Neural crest cell (in vitro differentiated cells): Measurements from ENCODE around the gene PCDH9. TPM values are rescaled to one million over a fixed set of nuclear protein-coding genes. Genes with fewer than 3 reads are reported as not detected.
A peak's percentile ranks its signal among the peaks of the same experiment; 100 is the strongest.

Experiments used
- DNase-seq: peaks from one replicate; pipeline ENCODE4 v3.0.0; 2021; ENCODE audit warnings: low read depth, mixed read lengths, low spot score
- H3K27ac Mint-ChIP-seq: one replicate; pipeline ENCODE4 v1.8.0; 2021; ENCODE audit warnings: mild to moderate bottlenecking, mixed read lengths; ENCODE audit not compliant: unreplicated experiment
- H3K27me3 Mint-ChIP-seq: 2 replicates; pipeline ENCODE4 v1.8.0; 2021; ENCODE audit warnings: low read depth, mild to moderate bottlenecking, mixed read lengths
- H3K36me3 Mint-ChIP-seq: 2 replicates; pipeline ENCODE4 v1.8.0; 2021; ENCODE audit warnings: low read depth, mild to moderate bottlenecking, mixed read lengths
- H3K4me1 Mint-ChIP-seq: 2 replicates; pipeline ENCODE4 v1.8.0; 2021; ENCODE audit warnings: mixed read lengths
- H3K4me3 Mint-ChIP-seq: one replicate; pipeline ENCODE4 v1.8.0; 2021; ENCODE audit warnings: mild to moderate bottlenecking, mixed read lengths
- H3K9me3 Mint-ChIP-seq: 2 replicates; pipeline ENCODE4 v1.8.0; 2021; ENCODE audit warnings: mixed read lengths
- total RNA-seq: library from RNA; stranded (reverse); gene quantifications from 2 replicates; pipeline ENCODE4 v1.2.1, GENCODE V29; 2021
- TF ChIP-seq, protein P1 (sequence below): fragments of 200-600 bp; sonication (generic); conservative IDR thresholded peaks from 2 replicates; pipeline ENCODE4 v1.5.0; 2021; ENCODE audit warnings: antibody characterized with exemption, mild to moderate bottlenecking

Gene PCDH9
- total RNA-seq, 1 donor from 2014 or later = 6.3 TPM

DNA sequence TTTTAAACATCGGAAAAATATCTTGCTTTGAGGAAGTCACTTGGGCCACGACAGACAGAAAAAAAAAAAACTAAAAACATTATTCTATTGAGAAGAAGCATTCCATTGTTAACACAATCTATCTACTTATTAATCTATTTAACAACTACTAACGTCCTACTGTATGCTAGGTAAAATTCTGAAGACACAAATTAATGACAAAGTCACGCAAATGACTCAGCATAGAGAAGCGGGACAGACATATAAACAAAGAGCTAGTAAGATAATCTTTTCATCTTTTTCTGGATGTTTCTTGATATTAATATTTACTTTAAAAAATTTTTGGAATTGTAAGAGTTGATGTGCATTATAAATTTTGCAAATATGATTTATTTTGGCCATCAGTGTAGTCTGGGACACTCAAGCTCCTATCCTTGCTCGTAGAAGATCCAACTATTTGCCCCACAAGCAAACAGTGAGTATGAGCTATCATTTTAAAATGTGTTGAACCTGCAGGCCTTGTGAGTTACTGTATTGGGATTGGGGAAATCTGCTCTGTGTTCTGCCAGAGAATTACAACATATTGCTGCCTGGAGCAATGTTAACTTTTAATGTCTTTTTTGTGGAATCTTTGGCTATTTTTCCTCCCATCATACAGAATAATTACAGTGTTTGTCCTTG, 109.1 kb downstream of the PCDH9 start:
- Mint-ChIP-seq H3K36me3 (no peaks in the 10 kb centered on the region), H3K27ac (no peak overlapping the region), H3K9me3 (no peaks in the 10 kb centered on the region), H3K4me3 (no peak overlapping the region), H3K4me1 (peaks cover 59% of the 10 kb centered on the region), H3K27me3 (peaks cover 24% of the 10 kb centered on the region)
- no peak for DNase-seq
- TF ChIP-seq, protein P1, sequence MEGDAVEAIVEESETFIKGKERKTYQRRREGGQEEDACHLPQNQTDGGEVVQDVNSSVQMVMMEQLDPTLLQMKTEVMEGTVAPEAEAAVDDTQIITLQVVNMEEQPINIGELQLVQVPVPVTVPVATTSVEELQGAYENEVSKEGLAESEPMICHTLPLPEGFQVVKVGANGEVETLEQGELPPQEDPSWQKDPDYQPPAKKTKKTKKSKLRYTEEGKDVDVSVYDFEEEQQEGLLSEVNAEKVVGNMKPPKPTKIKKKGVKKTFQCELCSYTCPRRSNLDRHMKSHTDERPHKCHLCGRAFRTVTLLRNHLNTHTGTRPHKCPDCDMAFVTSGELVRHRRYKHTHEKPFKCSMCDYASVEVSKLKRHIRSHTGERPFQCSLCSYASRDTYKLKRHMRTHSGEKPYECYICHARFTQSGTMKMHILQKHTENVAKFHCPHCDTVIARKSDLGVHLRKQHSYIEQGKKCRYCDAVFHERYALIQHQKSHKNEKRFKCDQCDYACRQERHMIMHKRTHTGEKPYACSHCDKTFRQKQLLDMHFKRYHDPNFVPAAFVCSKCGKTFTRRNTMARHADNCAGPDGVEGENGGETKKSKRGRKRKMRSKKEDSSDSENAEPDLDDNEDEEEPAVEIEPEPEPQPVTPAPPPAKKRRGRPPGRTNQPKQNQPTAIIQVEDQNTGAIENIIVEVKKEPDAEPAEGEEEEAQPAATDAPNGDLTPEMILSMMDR = no peak

DNA sequence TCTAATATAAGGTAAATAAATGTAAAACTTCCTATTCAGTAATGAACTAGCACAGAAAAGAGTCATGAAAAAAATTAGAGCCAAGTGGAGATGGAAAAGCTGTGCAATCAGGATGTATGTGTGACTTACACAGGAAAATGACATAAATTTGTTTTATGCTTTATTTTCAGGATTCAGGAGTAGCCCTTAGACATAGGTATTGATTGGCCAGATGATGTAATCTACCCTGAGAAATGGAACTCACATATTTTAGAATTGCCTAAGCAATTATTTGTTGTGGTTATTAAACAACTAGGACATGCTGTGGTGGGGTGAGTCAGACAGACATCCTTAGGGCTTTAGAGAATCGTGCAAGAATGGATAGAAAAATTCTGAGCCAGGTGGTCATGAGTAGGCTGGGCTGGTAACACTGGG, 110.6 kb downstream of the PCDH9 start:
- Mint-ChIP-seq H3K27me3 (peaks cover 10% of the 10 kb centered on the region), H3K4me1 (peaks cover 57% of the 10 kb centered on the region), H3K36me3 (no peaks in the 10 kb centered on the region), H3K27ac (no peak overlapping the region), H3K9me3 (no peaks in the 10 kb centered on the region), H3K4me3 (no peak overlapping the region)
- TF ChIP-seq, protein P1 = no peak
- no peak for DNase-seq

DNA sequence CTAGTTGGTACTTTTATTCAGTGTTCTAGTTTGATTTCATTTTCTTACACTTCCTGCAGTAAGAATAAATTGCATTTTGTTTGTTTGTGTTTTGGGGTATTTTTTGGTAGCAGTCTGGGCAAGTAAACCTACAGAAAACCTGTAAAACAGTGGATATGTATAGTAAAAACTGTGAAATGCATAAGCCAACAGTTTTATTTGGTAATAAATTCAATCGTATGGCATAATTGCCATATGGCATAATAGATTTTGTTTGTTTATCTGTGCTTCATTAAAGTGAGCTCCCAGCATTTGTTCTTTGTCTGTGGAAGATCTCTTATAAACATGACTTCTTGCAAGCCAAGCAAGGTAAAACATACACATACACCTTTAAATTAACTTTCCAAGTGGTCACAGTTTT, 111.9 kb downstream of the PCDH9 start:
- no peaks in the 10 kb centered on the region for H3K9me3 Mint-ChIP-seq
- peaks cover 8% of the 10 kb centered on the region for H3K27me3 Mint-ChIP-seq
- TF ChIP-seq, protein P1 = no peak
- no peak for DNase-seq
- peaks cover 55% of the 10 kb centered on the region for H3K4me1 Mint-ChIP-seq
- no peak overlapping the region for H3K4me3 Mint-ChIP-seq
- no peaks in the 10 kb centered on the region for H3K36me3 Mint-ChIP-seq
- H3K27ac Mint-ChIP-seq = peak overlapping the region; percentile 60

DNA sequence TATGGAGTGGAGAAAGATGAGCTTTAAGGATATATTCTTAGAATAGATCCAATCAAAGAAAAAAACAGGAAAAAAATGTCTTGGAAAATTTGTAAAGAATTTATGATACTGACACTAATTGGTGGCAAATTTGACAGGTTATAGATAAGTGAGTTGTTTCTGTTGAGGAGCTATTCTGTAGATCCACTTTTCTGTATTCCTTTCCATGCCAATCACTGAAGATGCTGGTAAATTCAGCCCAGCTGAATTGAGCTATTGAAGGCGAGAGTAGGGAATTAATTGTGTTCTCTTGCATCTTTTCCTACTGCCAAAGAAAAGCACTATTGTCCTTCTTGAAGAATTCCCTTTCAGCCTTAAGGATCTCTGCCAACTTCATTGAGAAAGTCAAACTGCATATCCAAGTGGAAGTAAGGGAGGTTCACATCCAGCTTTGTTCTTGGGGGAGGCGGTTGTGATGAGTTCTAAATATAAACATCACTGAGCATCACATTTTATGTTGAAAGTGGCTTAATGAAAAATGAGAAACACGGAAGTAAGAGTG, 113.1 kb downstream of the PCDH9 start:
- H3K27ac Mint-ChIP-seq = no peak overlapping the region
- no peaks in the 10 kb centered on the region for H3K36me3 Mint-ChIP-seq
- H3K4me3 Mint-ChIP-seq = peak overlapping the region; percentile 16
- TF ChIP-seq, protein P1 = no peak
- no peak for DNase-seq
- H3K27me3 Mint-ChIP-seq = peaks cover 4% of the 10 kb centered on the region
- peaks cover 55% of the 10 kb centered on the region for H3K4me1 Mint-ChIP-seq
- H3K9me3 Mint-ChIP-seq = no peaks in the 10 kb centered on the region

DNA sequence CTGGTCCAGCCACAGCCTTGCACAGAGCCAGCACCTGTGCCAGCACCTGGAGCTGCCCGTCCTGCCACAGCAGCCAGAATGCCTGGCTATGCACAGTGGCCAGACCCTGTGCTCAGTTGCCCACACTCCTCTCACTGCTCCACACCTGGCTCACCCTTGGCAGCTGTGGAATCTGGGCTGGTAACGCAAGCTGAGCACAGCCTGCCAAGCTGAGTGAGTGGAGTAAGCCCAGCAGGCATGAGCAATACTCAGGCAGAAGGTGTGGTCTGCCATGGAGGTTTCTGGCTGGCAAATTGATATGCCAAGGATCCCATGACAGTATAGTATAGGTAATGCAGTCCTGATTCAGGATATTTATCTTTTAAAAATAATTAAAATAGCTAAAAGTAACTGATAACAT, 122.2 kb downstream of the PCDH9 start:
- Mint-ChIP-seq H3K4me1 (no peaks in the 10 kb centered on the region), H3K36me3 (peaks cover 8% of the 10 kb centered on the region), H3K27me3 (no peaks in the 10 kb centered on the region), H3K27ac (no peak overlapping the region), H3K9me3 (peaks cover 12% of the 10 kb centered on the region), H3K4me3 (no peak overlapping the region)
- no peak for DNase-seq
- TF ChIP-seq, protein P1 = no peak
